Activated naive CD4-positive, alpha-beta T cell treated with anti-CD3 and anti-CD28 coated beads, Interleukin-2, amount 50 U/mL, for 72 hours (primary cell): ENCODE data around the gene GATAD1. TPM values are rescaled to one million over a fixed set of nuclear protein-coding genes. Genes with fewer than 3 reads are reported as not detected.
"Not testable (repeated sequence)": the region's sequence is repeated elsewhere in the genome, so short reads cannot be mapped to it uniquely, and the experiment has no call there.

ENCODE experiments used
- ATAC-seq, 2 donors: fragments of 150-1000 bp; cut with Tn5 transposase; 2 replicates each; pipeline ENCODE4 v1.10.0; 2021; ENCODE audit warnings: mild to moderate bottlenecking in 2 of 2, moderate library complexity in 2 of 2
- DNase-seq, 2 donors: peaks; one replicate each; pipeline ENCODE4 v3.0.0; 2021 to 2022; ENCODE audit warnings: low spot score in 2 of 2
- H3K27ac Mint-ChIP-seq, 2 donors: one replicate each; pipeline ENCODE4 v1.8.0; 2022; ENCODE audit warnings: mild to moderate bottlenecking in 2 of 2, mixed read lengths in 2 of 2
- H3K36me3 Mint-ChIP-seq, 2 donors: one replicate each; pipeline ENCODE4 v1.8.0; 2022; ENCODE audit warnings: mixed read lengths in 2 of 2
- H3K9me3 Mint-ChIP-seq, 2 donors: one replicate each; pipeline ENCODE4 v1.8.0; 2022; ENCODE audit warnings: mixed read lengths in 2 of 2
- total RNA-seq, 2 donors: library from RNA; stranded (reverse); gene quantifications; one replicate each; pipeline ENCODE4 v1.2.3, GENCODE V29; 2022

Gene GATAD1, protein sequence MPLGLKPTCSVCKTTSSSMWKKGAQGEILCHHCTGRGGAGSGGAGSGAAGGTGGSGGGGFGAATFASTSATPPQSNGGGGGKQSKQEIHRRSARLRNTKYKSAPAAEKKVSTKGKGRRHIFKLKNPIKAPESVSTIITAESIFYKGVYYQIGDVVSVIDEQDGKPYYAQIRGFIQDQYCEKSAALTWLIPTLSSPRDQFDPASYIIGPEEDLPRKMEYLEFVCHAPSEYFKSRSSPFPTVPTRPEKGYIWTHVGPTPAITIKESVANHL
- 10 to 100 TPM; 16.8 to 45.6 TPM for total RNA-seq

DNA sequence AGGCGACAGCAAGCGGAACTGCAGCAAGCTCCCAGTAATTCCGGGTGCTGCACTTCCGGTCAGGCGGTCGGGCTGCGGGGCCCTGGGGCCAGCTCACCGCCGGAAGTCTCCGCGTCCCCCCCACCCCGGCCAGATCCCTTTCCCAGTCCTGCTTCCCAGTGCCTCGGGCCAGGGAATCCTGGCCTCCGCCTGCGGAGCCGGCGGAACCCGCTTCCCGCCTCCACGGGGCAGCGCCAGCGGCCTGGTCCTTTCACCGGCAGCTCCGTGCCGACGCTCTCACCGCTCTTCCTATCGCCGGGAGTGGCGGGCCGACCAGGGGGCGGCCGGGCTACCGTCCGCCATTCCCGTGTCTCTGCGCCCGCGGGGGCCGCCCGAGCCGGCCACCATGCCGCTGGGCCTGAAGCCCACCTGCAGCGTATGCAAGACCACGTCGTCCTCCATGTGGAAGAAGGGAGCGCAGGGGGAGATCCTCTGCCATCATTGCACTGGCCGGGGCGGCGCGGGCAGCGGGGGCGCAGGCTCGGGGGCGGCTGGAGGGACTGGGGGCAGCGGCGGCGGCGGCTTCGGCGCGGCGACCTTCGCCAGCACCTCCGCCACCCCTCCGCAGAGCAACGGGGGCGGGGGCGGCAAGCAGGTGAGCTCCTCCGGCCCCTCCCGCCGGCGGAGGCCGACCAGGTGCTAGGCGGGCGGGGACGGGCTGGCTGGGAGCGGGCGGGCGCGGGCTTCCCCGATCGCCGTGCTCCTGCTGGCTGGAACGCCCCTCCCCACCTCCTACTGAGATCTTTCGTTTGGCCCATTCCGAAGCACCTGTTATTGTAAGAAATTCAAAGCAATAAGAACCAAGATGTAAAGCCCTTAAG is at the start of gene GATAD1:
Gene GATAD1, plus strand, starts transcription at position 138 of the 860 bp plus-strand sequence. Its CDS starts 248 bp downstream, at position 386.
- ATAC-seq (peak; percentile 87 to 92), DNase-seq (peak; percentile 83 to 90)
- peaks cover 6 to 15% of the 10 kb centered on the region in 2 donors for H3K36me3 Mint-ChIP-seq
- H3K9me3 Mint-ChIP-seq, result no peaks in the 10 kb centered on the region
- H3K27ac Mint-ChIP-seq, result peak within 1 kb of the TSS; percentile 93

DNA sequence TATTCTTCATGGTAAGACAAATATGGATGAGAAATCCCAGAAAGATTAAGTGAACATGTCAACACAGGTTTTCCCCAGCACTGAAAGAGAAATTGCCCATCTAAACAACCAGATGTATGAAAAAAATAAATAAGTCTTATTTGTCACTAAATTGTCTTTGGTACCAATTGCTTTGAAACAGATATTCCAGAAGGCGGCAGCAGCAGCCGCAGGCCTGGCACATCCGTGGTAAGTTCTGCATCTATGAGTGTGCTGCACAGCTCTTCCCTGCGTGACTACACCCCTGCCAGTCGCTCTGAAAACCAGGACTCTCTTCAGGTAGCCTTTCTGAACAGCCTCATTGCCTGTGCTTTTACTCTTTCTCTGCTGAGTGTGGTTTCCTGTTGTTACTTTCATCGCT is 49.7 kb upstream of the GATAD1 start:
- no peak for DNase-seq
- Mint-ChIP-seq H3K36me3 (peaks cover 0 to 5% of the 10 kb centered on the region in 2 donors), H3K27ac (no peak overlapping the region), H3K9me3 (no peaks in the 10 kb centered on the region)
- no peak for ATAC-seq

DNA sequence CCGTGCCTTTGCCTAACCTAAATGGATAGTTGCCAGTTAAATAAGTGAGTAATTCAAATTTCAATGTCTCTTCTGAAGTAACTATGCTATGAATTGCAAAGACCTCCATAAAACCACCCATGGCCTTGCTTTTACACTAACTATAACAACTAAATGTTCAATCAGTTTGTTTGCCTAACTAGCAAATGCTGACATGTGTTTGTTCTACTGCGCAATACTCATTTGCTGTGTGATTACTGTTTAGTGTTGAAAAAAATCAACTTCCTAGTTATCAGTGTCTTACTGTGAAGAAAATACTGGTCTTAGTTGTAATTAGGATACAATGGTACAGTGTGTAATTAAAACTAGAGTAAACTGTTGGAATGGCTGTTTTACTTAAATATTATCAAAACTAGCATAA is 47.3 kb upstream of the GATAD1 start:
- Mint-ChIP-seq H3K36me3 (peaks cover 0 to 5% of the 10 kb centered on the region in 2 donors), H3K9me3 (no peaks in the 10 kb centered on the region), H3K27ac (no peak overlapping the region)
- DNase-seq (no peak), ATAC-seq (no peak)

DNA sequence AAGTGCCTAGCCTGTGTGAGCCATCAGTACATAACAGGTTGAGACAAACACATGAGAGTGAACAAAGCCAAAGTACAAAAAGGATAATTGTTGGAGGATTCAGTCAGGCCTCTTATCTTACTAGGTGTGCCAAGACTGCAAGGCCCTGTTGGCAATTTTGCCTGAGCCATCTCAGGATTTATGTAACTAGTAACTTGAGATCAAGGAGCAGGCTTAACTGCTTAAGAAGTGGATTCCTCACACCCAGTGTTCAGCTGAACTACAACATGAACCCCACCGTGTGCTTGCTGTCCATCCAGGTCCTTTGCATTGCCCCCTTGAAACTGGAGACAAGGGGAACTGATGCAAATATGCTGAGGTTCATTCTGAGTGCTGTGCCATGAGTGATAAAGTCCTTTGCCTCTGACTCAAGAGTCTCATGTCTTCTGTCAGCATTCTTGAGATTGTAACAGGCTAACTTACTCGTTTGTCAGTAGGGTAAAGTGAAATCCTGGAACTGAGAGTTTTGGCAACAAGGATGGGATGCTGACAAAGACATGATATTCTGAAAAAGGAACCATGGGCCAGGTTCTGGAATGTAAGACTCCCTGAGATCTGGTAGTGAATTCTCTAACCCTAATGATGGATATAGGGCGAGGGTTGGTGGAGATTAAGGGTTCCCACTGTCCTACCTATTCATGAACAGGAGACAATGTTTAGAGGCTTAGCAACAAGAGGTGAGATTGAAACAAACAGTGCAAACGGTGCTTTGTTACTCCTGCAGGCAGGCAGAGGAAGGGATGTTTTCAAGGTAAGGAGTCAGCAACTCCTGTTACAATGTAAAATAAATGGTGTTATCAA is 44.1 kb upstream of the GATAD1 start:
- Mint-ChIP-seq H3K9me3 (no peaks in the 10 kb centered on the region), H3K36me3 (peaks cover 0 to 5% of the 10 kb centered on the region in 2 donors), H3K27ac (peak overlapping the region in 1 of 2 donors; percentile 38)
- DNase-seq (no peak), ATAC-seq (no peak)

DNA sequence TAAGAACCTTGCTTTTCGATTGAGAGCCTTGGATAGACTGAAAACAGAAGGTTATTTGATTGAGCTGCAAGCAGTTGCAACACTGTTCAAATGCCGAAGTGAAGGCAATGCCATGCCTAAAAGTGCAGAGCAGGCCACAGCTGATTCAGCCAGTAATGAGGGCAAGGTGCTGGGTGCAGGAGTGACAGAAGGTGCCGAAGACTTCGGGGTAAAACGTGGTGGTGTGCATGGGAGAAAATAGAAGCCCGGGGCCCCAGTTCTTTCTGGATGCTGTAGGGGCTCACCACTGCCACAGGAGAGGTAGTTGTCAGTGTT is 43.6 kb upstream of the GATAD1 start:
- Mint-ChIP-seq H3K36me3 (no peaks in the 10 kb centered on the region), H3K9me3 (no peaks in the 10 kb centered on the region), H3K27ac (peak overlapping the region; percentile 33 to 38)
- DNase-seq, result no peak
- ATAC-seq, result peak; percentile 5 to 7

DNA sequence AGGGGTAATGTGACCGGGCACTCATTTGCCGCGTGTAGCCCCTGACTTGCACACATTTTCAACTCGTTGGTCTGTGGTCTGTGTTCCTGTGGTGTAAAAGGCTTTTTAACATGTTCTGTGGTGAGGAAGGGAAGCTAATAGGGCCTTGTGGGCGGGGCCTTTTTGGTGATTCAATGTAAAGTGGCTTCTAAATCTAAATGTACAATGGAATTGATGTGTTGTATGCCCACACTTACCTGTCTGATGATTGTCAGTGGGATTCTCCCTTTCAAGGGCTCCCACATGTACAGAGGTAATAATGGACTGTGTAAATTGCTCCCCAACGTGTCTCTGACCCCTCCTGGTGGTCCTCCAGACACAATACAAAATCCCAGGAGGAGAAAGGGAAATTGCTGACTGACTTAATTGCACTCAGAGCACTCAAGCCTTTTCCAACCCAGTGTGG is 43.1 kb upstream of the GATAD1 start:
- Mint-ChIP-seq H3K27ac (peak overlapping the region in 1 of 2 donors; percentile 38), H3K9me3 (no peaks in the 10 kb centered on the region), H3K36me3 (no peaks in the 10 kb centered on the region)
- DNase-seq, result no peak
- ATAC-seq, result peak; percentile 56 to 58

DNA sequence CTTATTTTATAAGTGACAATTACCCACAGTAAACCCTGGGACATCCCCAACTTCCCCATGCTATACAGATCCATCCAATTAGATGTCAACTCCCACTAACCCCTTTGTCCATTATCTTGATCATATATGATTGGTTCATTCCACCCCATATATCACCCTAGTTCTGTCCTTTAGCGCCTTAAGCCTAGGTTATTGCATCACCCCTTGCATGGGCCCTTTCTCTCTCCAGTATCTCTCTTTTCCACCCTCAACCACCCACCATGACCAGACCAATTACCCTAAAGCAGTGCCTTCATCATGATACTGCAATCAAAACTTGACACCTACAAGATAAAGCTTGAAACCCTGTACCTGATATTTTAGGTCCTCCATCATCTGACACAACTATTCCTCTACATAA is 37.9 kb upstream of the GATAD1 start:
- Mint-ChIP-seq H3K36me3 (no peaks in the 10 kb centered on the region), H3K27ac (no peak overlapping the region), H3K9me3 (peaks cover 6% of the 10 kb centered on the region in 2 donors)
- ATAC-seq (no peak), DNase-seq (no peak)

DNA sequence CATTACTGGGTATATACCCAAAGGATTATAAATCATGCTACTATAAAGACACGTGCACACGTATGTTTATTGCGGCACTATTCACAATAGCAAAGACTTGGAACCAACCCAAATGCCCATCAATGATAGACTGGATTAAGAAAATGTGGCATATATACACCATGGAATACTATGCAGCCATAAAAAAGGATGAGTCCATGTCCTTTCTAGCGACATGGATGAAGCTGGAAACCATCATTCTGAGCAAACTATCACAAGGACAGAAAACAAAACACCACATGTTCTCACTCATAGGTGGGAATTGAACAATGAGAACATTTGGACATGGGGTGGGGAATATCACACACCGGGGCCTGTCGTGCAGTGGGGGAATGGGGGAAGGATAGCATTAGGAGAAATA is 37.1 kb upstream of the GATAD1 start:
- not testable (repeated sequence) for DNase-seq, ATAC-seq, H3K27ac Mint-ChIP-seq, H3K36me3 Mint-ChIP-seq, H3K9me3 Mint-ChIP-seq

DNA sequence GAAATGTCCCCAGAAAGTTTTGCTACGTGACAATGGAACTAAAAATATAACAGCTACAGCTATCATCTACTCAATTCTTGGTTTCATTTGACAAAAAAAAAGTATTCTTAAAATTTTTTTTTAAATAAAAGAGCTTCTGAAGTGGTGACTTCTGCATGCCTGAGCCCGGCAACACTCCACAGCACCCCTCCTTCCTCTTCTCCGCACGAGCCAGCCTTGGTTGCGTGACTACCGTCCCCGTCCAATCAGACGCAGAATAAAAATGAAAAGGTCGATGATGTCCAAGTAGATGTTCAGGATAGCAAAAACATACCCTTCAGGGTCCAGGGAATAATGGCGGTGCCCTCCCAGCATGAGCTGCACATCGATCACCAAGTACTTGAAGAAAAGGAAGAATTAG is 34.5 kb upstream of the GATAD1 start:
- Mint-ChIP-seq H3K9me3 (peaks cover 6% of the 10 kb centered on the region in 2 donors), H3K27ac (no peak overlapping the region), H3K36me3 (no peaks in the 10 kb centered on the region)
- ATAC-seq, result no peak
- DNase-seq, result no peak

DNA sequence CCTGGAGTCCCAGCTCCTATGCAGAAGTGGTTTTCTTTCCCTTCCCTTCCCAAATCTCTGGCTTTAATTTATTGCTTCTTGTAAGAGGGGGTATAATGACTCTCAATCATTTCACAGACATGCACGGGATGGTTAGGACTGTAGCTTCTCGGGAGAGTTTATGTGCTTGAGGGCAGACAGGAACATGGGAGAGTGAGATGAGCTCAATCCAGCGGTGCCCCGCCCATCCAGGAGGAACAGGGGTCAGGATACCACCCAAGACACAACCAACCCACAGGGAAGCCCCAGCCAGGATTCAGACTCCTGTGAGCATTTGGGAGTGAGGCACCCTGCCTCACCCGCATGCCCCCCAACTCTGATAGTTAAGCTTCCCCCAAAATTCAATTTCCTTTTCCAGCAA is 33.7 kb upstream of the GATAD1 start:
- no peak for ATAC-seq
- Mint-ChIP-seq H3K27ac (no peak overlapping the region), H3K9me3 (peaks cover 6% of the 10 kb centered on the region in 2 donors), H3K36me3 (no peaks in the 10 kb centered on the region)
- no peak for DNase-seq

DNA sequence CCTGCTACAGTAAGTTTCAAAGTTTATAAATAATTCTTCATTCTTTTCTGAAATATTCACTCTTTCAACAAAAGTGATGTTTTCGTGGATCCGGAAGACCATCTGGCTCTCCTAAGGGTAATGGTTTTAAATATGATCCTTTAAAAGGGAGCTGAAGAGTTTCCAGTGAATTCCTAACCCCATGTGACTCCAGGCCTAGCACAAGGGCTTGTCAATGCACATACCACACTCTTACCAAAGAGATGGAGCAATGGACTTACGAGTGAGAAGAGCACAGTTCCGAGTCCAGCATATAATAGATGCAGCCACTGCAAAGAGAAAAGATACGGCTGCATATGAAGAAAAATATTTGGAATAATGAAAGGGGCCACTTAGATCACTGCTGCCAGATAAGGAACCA is 32.1 kb upstream of the GATAD1 start:
- Mint-ChIP-seq H3K36me3 (no peaks in the 10 kb centered on the region), H3K9me3 (no peaks in the 10 kb centered on the region), H3K27ac (no peak overlapping the region)
- no peak for ATAC-seq
- no peak for DNase-seq

DNA sequence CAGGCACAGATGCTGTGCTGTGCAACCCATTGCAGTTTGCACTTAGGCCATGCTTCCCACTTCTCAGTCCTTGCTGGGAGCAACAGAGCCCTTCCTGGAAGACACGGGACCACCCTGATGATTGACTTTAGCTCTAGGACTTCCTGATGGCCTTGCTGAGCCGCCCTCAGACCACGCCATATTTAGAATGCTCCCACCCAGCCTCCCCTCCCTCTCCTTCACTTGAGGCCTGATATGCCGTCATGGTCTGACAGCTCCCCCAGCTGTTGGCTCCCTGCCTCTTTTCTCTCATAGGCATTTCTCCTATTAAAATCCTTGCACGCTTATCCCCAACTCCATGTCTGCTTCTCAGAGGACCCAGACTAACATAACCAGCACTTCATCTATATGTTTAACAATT is 29.4 kb upstream of the GATAD1 start:
- DNase-seq (no peak), ATAC-seq (no peak)
- Mint-ChIP-seq H3K36me3 (no peaks in the 10 kb centered on the region), H3K9me3 (no peaks in the 10 kb centered on the region), H3K27ac (no peak overlapping the region)

DNA sequence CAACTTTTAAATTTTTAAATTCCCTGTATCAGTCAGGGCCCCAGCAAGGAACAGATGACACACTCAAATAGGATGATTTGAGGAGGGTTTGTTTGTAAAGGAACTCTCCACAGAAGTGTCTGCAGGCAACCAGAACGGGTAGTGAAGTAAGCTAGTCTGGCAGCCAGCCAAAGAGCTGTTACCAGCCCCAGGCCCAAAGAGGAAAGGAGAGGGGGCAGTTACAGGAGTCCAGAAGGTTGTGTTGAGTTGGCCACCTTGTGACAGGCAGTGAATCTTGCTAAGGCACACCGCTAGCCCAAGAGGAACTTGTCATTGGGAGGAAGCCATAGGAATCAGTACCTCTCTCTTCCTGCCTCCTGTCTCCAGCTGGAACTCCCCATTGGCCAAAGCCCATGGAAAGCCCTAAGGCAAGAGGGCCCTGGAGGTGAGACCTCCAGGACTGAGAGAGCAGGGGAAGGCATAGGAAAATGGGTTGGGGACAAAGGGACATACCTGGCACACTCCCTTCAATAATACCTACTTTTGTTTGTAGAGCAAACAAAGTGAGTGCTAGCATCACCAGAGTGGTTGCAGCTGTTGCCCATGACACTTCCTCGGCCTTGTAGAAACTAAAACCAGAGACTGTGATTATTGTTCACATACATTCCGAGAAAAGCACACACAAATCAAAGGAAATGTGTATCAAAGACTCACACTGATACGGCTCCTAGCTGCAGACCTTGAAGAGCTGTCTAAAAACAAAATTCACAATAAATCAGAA is 25.4 kb upstream of the GATAD1 start:
- Mint-ChIP-seq H3K27ac (no peak overlapping the region), H3K36me3 (no peaks in the 10 kb centered on the region)
- ATAC-seq, result no peak

DNA sequence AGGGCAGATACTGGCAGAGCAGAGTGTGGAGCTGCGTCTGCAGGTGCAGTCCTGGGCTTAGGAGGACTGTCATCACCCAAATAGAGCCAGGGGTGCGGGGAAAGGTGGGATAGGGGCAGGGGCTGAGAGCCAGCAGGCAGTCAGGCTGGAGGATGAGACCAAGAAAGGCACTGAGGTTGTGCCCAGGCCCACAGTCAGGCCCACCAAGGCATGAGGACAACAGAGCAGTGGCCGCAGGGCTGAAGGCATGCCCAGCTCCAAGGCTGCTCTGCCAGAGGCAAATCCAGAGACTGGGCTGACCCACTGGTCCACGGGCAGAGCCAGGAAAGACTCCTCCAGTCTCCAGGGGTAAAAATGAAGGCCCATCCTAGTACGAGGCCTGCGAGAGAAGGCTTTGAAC is 24.4 kb upstream of the GATAD1 start:
- H3K9me3 Mint-ChIP-seq, result no peaks in the 10 kb centered on the region
- ATAC-seq (no peak), DNase-seq (no peak)
- H3K27ac Mint-ChIP-seq, result peak overlapping the region in 1 of 2 donors; percentile 45
- no peaks in the 10 kb centered on the region for H3K36me3 Mint-ChIP-seq

More for the DNA sequence above, 25.4 kb upstream of the GATAD1 start:
- DNase-seq, result no peak
- no peaks in the 10 kb centered on the region for H3K9me3 Mint-ChIP-seq

DNA sequence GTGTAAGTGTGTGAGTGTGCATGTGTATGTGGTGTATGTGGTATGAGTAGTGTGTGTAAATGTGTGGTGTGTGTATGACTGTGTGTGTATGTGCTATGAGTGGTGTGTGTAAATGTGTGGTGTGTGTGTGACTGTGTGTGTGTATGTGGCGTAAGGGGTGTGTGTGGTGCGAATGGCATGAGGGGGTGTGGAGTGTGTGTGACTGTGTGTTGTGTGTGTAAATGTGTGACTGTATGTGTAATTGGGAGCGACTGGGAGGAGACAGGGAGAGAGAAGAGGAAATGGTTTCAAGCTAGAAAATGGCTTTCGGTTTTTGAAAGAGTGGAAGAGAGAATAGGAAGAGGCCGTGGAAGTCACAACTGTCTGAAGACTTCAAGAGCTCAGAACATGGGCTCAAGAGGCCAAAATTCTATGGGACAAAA is 23.6 kb upstream of the GATAD1 start:
- ATAC-seq, result peak in 1 of 2 donors; percentile 7
- DNase-seq, result no peak
- no peaks in the 10 kb centered on the region for H3K36me3 Mint-ChIP-seq
- no peaks in the 10 kb centered on the region for H3K9me3 Mint-ChIP-seq
- peak overlapping the region in 1 of 2 donors; percentile 4 for H3K27ac Mint-ChIP-seq

DNA sequence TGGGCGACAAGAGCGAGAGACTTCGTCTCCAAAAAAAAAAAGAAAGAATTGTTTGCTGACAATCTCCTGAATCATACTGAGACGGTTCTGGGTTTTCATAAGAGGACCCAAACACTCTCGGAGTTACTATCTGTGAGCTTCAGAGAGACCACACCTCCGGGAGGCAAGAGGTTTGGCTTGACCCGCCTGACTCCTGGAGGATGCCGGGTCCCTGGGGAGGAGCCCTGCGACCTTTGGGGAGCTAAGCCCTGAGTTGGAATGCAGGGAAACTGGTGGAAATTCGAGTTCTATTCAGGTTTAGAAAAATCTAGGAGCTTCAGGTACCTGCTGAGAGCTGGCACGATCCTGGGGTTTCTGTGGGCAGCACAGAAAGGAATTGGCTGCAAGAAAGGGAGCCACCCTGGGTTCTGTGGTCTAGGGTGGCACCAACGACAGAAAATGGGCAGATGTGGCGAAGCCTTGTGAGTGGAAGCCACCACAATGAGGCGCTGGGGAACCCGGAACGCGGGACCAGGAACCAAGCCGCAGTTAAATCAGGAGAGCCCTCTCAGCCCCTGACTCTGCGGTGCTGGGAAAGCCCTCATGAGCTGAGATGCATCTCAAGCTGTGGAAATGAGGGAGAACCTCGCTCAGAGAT is 21.9 kb upstream of the GATAD1 start:
- no peaks in the 10 kb centered on the region for H3K9me3 Mint-ChIP-seq
- H3K36me3 Mint-ChIP-seq, result no peaks in the 10 kb centered on the region

More for the DNA sequence above, 21.9 kb upstream of the GATAD1 start:
- no peak overlapping the region for H3K27ac Mint-ChIP-seq
- ATAC-seq (peak in 1 of 2 donors; percentile 32), DNase-seq (no peak)
